GM23338 (cell line): ENCODE data around the gene USP49. TPM values are rescaled to one million over a fixed set of nuclear protein-coding genes. Genes with fewer than 3 reads are reported as not detected.

ENCODE experiments used
- ATAC-seq: fragments of 200-7000 bp; cut with Tn5 transposase; 3 replicates; pipeline ENCODE4 v1.9.1; 2020
- DNase-seq: peaks from one replicate; pipeline ENCODE4 v3.0.0-alpha.2; 2015; ENCODE audit warnings: low spot score
- H2AFZ ChIP-seq: fragments of 200-600 bp; sonication (generic); 2 replicates; pipeline ENCODE4 v1.8.0; 2016; ENCODE audit warnings: antibody characterized with exemption, mild to moderate bottlenecking, moderate library complexity
- H3F3A ChIP-seq: fragments of 200-600 bp; sonication (generic); replicated peaks from 2 replicates; pipeline ENCODE4 v1.8.0; 2017; ENCODE audit warnings: antibody characterized with exemption, mixed run types, low read depth
- H3K27ac ChIP-seq: fragments of 200-600 bp; sonication (generic); 2 replicates; pipeline ENCODE4 v1.6.1; 2016; ENCODE audit warnings: low read depth
- H3K27me3 ChIP-seq: fragments of 200-600 bp; sonication (generic); 2 replicates; pipeline ENCODE4 v1.8.0; 2016; ENCODE audit warnings: mild to moderate bottlenecking, mixed run types, moderate library complexity; ENCODE audit not compliant: insufficient read depth
- H3K36me3 ChIP-seq: fragments of 200-600 bp; sonication (generic); 2 replicates; pipeline ENCODE4 v1.8.0; 2016; ENCODE audit warnings: mild to moderate bottlenecking; ENCODE audit not compliant: insufficient read depth
- H3K4me1 ChIP-seq: fragments of 200-600 bp; sonication (generic); 2 replicates; pipeline ENCODE4 v1.8.0; 2016; ENCODE audit warnings: mild to moderate bottlenecking, moderate library complexity; ENCODE audit not compliant: insufficient read depth
- H3K4me2 ChIP-seq: fragments of 200-600 bp; sonication (generic); 2 replicates; pipeline ENCODE4 v1.7.1; 2017; ENCODE audit warnings: mixed run types
- H3K4me3 ChIP-seq: fragments of 200-600 bp; sonication (generic); 2 replicates; pipeline ENCODE4 v1.6.1; 2016; ENCODE audit warnings: mixed run types
- H3K79me2 ChIP-seq: fragments of 200-600 bp; sonication (generic); replicated peaks from 2 replicates; pipeline ENCODE4 v1.8.0; 2017; ENCODE audit warnings: mild to moderate bottlenecking; ENCODE audit not compliant: insufficient read depth
- H3K9me2 ChIP-seq: fragments of 200-600 bp; sonication (generic); 2 replicates; pipeline ENCODE4 v1.8.0; 2017; ENCODE audit not compliant: insufficient read depth
- H4K20me1 ChIP-seq: fragments of 200-600 bp; sonication (generic); replicated peaks from 2 replicates; pipeline ENCODE4 v1.8.0; 2017; ENCODE audit warnings: mild to moderate bottlenecking; ENCODE audit not compliant: insufficient read depth
- H3K27ac Mint-ChIP-seq: 2 replicates; pipeline ENCODE4 v1.8.0; 2020; ENCODE audit warnings: inconsistent platforms, mild to moderate bottlenecking, moderate library complexity, mixed read lengths
- H3K27me3 Mint-ChIP-seq: 3 replicates; pipeline ENCODE4 v1.8.0; 2022; ENCODE audit warnings: low read depth, mild to moderate bottlenecking, moderate library complexity, mixed read lengths, inconsistent platforms; ENCODE audit not compliant: insufficient read depth, poor library complexity
- H3K36me3 Mint-ChIP-seq: 3 replicates; pipeline ENCODE4 v1.8.0; 2021; ENCODE audit warnings: low read depth, mild to moderate bottlenecking, inconsistent platforms, moderate library complexity, mixed read lengths
- H3K4me1 Mint-ChIP-seq: 3 replicates; pipeline ENCODE4 v1.8.0; 2020; ENCODE audit warnings: mild to moderate bottlenecking, inconsistent platforms, mixed read lengths
- H3K4me3 Mint-ChIP-seq: 3 replicates; pipeline ENCODE4 v1.8.0; 2021; ENCODE audit warnings: moderate library complexity, mild to moderate bottlenecking, inconsistent platforms, mixed read lengths
- H3K9me3 Mint-ChIP-seq: 3 replicates; pipeline ENCODE4 v1.8.0; 2020; ENCODE audit warnings: moderate library complexity, mild to moderate bottlenecking, inconsistent platforms, mixed read lengths
- CREB1 ChIP-seq: fragments of 250-450 bp; sonication (Bioruptor Pico); IDR thresholded peaks from 2 replicates; pipeline ENCODE4 v1.5.0; 2020; ENCODE audit warnings: low read depth, mild to moderate bottlenecking, moderate library complexity
- EZH2 ChIP-seq: fragments of 200-600 bp; sonication (generic); IDR thresholded peaks from one replicate; pipeline ENCODE4 v1.8.0; 2017; ENCODE audit warnings: antibody characterized with exemption, mild to moderate bottlenecking, low read depth; ENCODE audit not compliant: unreplicated experiment
- EZH2phosphoT487 ChIP-seq: fragments of 200-600 bp; sonication (generic); IDR thresholded peaks from one replicate; pipeline ENCODE4 v1.8.1; 2018; ENCODE audit warnings: antibody characterized with exemption; ENCODE audit not compliant: unreplicated experiment
- POLR2AphosphoS5 ChIP-seq: IDR thresholded peaks from 2 replicates; pipeline ENCODE4 v1.6.1; 2016; ENCODE audit warnings: antibody characterized with exemption, low read depth
- STAT1 ChIP-seq: IDR thresholded peaks from one replicate; pipeline ENCODE4 v1.6.1; 2016; ENCODE audit warnings: antibody characterized with exemption; ENCODE audit not compliant: unreplicated experiment
- ZNF114 ChIP-seq: fragments of 250-450 bp; sonication (Bioruptor Pico); IDR thresholded peaks from 2 replicates; pipeline ENCODE4 v1.5.0; 2020; ENCODE audit warnings: mild to moderate bottlenecking, moderate library complexity
- polyA plus RNA-seq: library from polyadenylated mRNA; unstranded; fragments of >200 nt; fragmentation: Nextera tagmentation; extraction: Ambion mirVana; gene quantifications from 2 replicates; pipeline ENCODE4 v1.2.1, GENCODE V29; 2016
- total RNA-seq: library from RNA; depleted of rRNA; stranded (reverse); fragments of >200 nt; shearing (Covaris generic); gene quantifications from 2 replicates; pipeline ENCODE4 v1.2.3, GENCODE V29; 2014
- TF ChIP-seq, protein P1 (sequence below), 2 experiments: fragments of 200-600 bp in 1 of 2; sonication (generic) in 1 of 2; conservative IDR thresholded peaks; 2 replicates each; pipeline versions ENCODE4 v1.5.1 to v1.6.1; 2016 to 2017; ENCODE audit warnings: antibody characterized with exemption in 2 of 2, low read depth in 2 of 2, mild to moderate bottlenecking in 2 of 2, moderate library complexity in 1 of 2
- TF ChIP-seq, protein P2 (sequence below): IDR thresholded peaks from 2 replicates; pipeline ENCODE4 v1.6.1; 2016; ENCODE audit warnings: antibody characterized with exemption
- TF ChIP-seq, protein P3 (sequence below): fragments of 250-450 bp; sonication (Bioruptor Pico); IDR thresholded peaks from 2 replicates; pipeline ENCODE4 v1.5.0; 2020; ENCODE audit warnings: mild to moderate bottlenecking, moderate library complexity

The USP49 gene
- total and polyA plus RNA-seq, 2 experiments from 2014 or later, result 5.9 to 21.5 TPM

DNA sequence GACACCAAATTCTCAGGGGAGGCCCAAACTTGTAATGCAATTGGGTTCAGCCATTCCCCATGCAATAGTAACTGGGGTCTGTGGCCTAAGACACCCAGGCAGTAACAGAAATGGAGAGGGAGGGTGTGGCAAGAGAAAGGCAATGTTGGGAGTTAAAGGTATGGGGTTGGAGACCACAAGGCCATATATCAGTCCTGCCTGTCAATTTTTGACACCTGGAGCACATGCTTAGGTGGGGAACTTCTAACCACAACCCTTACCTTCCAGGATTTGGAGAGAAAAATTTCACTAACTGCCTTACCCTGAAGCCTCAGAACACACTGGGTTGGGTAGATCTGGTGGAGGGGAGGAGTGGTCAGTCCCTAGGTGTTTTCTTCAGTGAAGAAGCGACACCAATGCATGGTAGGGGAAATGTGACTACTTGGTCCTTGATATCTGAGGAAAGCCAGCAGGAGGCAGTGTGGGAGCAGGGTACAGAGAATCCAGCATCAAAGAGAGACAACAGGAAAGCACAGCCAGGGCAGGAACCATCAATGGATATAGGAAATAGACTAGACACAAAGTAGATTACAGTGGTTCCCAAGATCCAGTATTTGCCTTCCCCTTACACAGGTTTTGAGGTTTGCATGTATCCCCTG, 6.8 kb upstream of the USP49 start:
- Histone ChIP-seq H3K79me2 (no peaks in the 10 kb centered on the region), H3F3A (no peaks in the 10 kb centered on the region), H3K4me1 (peaks cover 4% of the 10 kb centered on the region; the same call in 1 of the 2 replicates), H3K27ac (no peak overlapping the region), H4K20me1 (peaks cover 5% of the 10 kb centered on the region), H3K27me3 (no peaks in the 10 kb centered on the region), H2AFZ (no peak overlapping the region), H3K9me2 (no peaks in the 10 kb centered on the region), H3K4me2 (no peak overlapping the region), H3K4me3 (no peak overlapping the region), H3K36me3 (peaks cover 5% of the 10 kb centered on the region)
- Mint-ChIP-seq H3K4me1 (no peaks in the 10 kb centered on the region; the same call in 2 of the 3 replicates), H3K27me3 (peaks cover 2% of the 10 kb centered on the region), H3K36me3 (peaks cover 10% of the 10 kb centered on the region), H3K9me3 (no peaks in the 10 kb centered on the region), H3K4me3 (no peak overlapping the region), H3K27ac (no peak overlapping the region)
- TF ChIP-seq, protein P1, sequence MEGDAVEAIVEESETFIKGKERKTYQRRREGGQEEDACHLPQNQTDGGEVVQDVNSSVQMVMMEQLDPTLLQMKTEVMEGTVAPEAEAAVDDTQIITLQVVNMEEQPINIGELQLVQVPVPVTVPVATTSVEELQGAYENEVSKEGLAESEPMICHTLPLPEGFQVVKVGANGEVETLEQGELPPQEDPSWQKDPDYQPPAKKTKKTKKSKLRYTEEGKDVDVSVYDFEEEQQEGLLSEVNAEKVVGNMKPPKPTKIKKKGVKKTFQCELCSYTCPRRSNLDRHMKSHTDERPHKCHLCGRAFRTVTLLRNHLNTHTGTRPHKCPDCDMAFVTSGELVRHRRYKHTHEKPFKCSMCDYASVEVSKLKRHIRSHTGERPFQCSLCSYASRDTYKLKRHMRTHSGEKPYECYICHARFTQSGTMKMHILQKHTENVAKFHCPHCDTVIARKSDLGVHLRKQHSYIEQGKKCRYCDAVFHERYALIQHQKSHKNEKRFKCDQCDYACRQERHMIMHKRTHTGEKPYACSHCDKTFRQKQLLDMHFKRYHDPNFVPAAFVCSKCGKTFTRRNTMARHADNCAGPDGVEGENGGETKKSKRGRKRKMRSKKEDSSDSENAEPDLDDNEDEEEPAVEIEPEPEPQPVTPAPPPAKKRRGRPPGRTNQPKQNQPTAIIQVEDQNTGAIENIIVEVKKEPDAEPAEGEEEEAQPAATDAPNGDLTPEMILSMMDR (conservative IDR thresholded peaks at IDR 0.05; ENCODE audit: low read depth in 2 of 2), result peak; percentile 53 to 67
- TF ChIP-seq, protein P2, sequence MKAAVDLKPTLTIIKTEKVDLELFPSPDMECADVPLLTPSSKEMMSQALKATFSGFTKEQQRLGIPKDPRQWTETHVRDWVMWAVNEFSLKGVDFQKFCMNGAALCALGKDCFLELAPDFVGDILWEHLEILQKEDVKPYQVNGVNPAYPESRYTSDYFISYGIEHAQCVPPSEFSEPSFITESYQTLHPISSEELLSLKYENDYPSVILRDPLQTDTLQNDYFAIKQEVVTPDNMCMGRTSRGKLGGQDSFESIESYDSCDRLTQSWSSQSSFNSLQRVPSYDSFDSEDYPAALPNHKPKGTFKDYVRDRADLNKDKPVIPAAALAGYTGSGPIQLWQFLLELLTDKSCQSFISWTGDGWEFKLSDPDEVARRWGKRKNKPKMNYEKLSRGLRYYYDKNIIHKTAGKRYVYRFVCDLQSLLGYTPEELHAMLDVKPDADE, result no peak
- ATAC-seq, result peak; percentile 48; the same call in 2 of the 3 replicates
- peak; percentile 44 for DNase-seq

DNA sequence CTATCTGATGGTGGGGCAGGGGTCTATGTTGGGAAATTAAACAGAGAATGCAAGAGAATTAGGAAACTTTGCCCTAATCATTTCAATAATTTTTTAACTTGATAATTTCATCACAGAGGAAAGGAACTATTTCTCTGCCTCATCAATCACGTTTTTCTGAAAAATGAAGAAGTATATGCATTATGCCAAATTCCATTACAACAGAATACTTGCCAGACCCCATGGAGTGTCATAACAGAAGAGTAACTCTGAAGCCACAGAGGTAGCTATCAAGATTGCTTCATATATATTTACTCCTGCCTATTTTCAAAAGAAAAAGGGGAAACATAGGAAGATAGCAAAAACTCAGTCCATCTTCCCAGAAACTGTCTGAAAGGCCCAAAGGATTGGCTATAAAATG, 5.7 kb upstream of the USP49 start:
- Mint-ChIP-seq H3K27me3 (peaks cover 2% of the 10 kb centered on the region), H3K4me1 (peaks cover 8% of the 10 kb centered on the region; the same call in 2 of the 3 replicates), H3K4me3 (no peak overlapping the region), H3K36me3 (no peaks in the 10 kb centered on the region), H3K27ac (no peak overlapping the region), H3K9me3 (no peaks in the 10 kb centered on the region)
- H3F3A ChIP-seq, result no peaks in the 10 kb centered on the region; the same call in 1 of the 2 replicates
- no peaks in the 10 kb centered on the region for H3K9me2 ChIP-seq
- 0 out of 2 replicates have a peak overlapping the region, but pooled peaks have one; percentile 20 for H3K27ac ChIP-seq
- DNase-seq (no peak), ATAC-seq (no peak)
- peaks cover 5% of the 10 kb centered on the region for H4K20me1 ChIP-seq
- H3K4me1 ChIP-seq, result peaks cover 12% of the 10 kb centered on the region
- no peaks in the 10 kb centered on the region for H3K79me2 ChIP-seq
- no peaks in the 10 kb centered on the region for H3K27me3 ChIP-seq
- no peak overlapping the region for H2AFZ ChIP-seq
- H3K4me2 ChIP-seq, result 0 out of 2 replicates have a peak overlapping the region, but pooled peaks have one; percentile 26
- H3K36me3 ChIP-seq, result peaks cover 5% of the 10 kb centered on the region; the same call in 1 of the 2 replicates
- H3K4me3 ChIP-seq, result no peak overlapping the region
- TF ChIP-seq, protein P3, sequence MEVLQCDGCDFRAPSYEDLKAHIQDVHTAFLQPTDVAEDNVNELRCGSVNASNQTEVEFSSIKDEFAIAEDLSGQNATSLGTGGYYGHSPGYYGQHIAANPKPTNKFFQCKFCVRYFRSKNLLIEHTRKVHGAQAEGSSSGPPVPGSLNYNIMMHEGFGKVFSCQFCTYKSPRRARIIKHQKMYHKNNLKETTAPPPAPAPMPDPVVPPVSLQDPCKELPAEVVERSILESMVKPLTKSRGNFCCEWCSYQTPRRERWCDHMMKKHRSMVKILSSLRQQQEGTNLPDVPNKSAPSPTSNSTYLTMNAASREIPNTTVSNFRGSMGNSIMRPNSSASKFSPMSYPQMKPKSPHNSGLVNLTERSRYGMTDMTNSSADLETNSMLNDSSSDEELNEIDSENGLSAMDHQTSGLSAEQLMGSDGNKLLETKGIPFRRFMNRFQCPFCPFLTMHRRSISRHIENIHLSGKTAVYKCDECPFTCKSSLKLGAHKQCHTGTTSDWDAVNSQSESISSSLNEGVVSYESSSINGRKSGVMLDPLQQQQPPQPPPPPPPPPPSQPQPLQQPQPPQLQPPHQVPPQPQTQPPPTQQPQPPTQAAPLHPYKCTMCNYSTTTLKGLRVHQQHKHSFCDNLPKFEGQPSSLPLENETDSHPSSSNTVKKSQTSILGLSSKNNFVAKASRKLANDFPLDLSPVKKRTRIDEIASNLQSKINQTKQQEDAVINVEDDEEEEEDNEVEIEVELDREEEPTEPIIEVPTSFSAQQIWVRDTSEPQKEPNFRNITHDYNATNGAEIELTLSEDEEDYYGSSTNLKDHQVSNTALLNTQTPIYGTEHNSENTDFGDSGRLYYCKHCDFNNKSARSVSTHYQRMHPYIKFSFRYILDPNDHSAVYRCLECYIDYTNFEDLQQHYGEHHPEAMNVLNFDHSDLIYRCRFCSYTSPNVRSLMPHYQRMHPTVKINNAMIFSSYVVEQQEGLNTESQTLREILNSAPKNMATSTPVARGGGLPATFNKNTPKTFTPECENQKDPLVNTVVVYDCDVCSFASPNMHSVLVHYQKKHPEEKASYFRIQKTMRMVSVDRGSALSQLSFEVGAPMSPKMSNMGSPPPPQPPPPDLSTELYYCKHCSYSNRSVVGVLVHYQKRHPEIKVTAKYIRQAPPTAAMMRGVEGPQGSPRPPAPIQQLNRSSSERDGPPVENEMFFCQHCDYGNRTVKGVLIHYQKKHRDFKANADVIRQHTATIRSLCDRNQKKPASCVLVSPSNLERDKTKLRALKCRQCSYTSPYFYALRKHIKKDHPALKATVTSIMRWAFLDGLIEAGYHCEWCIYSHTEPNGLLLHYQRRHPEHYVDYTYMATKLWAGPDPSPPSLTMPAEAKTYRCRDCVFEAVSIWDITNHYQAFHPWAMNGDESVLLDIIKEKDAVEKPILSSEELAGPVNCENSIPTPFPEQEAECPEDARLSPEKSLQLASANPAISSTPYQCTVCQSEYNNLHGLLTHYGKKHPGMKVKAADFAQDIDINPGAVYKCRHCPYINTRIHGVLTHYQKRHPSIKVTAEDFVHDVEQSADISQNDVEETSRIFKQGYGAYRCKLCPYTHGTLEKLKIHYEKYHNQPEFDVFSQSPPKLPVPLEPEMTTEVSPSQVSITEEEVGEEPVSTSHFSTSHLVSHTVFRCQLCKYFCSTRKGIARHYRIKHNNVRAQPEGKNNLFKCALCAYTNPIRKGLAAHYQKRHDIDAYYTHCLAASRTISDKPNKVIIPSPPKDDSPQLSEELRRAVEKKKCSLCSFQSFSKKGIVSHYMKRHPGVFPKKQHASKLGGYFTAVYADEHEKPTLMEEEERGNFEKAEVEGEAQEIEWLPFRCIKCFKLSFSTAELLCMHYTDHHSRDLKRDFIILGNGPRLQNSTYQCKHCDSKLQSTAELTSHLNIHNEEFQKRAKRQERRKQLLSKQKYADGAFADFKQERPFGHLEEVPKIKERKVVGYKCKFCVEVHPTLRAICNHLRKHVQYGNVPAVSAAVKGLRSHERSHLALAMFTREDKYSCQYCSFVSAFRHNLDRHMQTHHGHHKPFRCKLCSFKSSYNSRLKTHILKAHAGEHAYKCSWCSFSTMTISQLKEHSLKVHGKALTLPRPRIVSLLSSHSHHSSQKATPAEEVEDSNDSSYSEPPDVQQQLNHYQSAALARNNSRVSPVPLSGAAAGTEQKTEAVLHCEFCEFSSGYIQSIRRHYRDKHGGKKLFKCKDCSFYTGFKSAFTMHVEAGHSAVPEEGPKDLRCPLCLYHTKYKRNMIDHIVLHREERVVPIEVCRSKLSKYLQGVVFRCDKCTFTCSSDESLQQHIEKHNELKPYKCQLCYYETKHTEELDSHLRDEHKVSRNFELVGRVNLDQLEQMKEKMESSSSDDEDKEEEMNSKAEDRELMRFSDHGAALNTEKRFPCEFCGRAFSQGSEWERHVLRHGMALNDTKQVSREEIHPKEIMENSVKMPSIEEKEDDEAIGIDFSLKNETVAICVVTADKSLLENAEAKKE (CRISPR knock-in tag), result no peak
- TF ChIP-seq ZNF114 (CRISPR knock-in tag) (no peak), POLR2AphosphoS5 (no peak), STAT1 (no peak), CREB1 (CRISPR knock-in tag) (no peak), EZH2 (no peak), EZH2phosphoT487 (no peak)
- TF ChIP-seq, protein P1 (conservative IDR thresholded peaks at IDR 0.05; ENCODE audit: low read depth in 2 of 2), result no peak
